ENCODE measurements around the gene CMIP. TPM values are rescaled to one million over a fixed set of nuclear protein-coding genes. Genes with fewer than 3 reads are reported as not detected.

Gene CMIP
- total RNA-seq, 4 donors from 2014 or later: 15.5 to 65.9 (median 20.2) TPM

- Histone ChIP-seq H3K27me3 (no peaks in the 10 kb centered on the region), H3K36me3 (no peaks in the 10 kb centered on the region), H3K9me3 (no peaks in the 10 kb centered on the region), H3K4me3 (replicated peaks in 1 of 3) (no peak overlapping the region), H3K27ac (no peak overlapping the region), H3K4me1 (no peaks in the 10 kb centered on the region)
- intact Hi-C loops (cut with DNase I): no loop called here
- TF ChIP-seq POLR2A (IDR thresholded peaks at IDR 0.05): no peak
- TF ChIP-seq CTCF (IDR thresholded peaks at IDR 0.05): no peak
- WGBS, 2 donors: 84 to 89% methylated on average over 14 of the region's 14 CpGs
- DNase-seq: no peak
These were observed 139.5 kb downstream of the CMIP start for GRCh38 chr16:81583893-81584631.

DNA sequence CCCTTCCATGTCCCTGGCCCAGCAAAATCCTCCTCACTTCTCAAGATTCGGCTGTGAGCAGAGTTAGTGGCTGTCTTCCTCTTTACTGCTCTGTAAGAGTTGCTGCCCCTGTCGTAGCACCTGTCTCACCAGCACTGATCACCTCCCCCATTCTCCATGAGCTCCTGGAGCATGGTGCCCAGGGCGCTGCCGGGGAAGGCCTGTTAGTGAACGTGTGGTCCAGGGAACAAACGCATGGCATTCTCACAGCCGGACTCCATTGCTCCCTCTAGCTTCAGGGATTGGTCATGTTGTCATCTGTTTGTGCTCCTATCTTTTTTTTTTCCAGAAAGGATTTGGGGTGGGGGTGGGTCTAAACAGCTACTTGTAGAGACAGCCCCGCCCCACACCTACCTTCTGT lies 141.2 kb downstream of the CMIP start:
- TF ChIP-seq POLR2A (IDR thresholded peaks at IDR 0.05) (no peak), CTCF (IDR thresholded peaks at IDR 0.05) (peak in 1 of 6 experiments; percentile 11)
- no peak overlapping the region for H3K4me3 ChIP-seq (replicated peaks in 1 of 3)
- no peak for DNase-seq
- intact Hi-C loops (cut with DNase I): no loop called here
- no peak overlapping the region for H3K27ac ChIP-seq
- no peaks in the 10 kb centered on the region for H3K36me3 ChIP-seq
- 82 to 89% methylated on average over 8 of the region's 8 CpGs for WGBS, 2 donors
- H3K27me3 ChIP-seq: no peaks in the 10 kb centered on the region
- H3K9me3 ChIP-seq: no peaks in the 10 kb centered on the region
- H3K4me1 ChIP-seq: no peaks in the 10 kb centered on the region

GRCh38 chr16:81586417-81586816 lies 141.8 kb downstream of the CMIP start:
- no peak for TF ChIP-seq POLR2A (IDR thresholded peaks at IDR 0.05)
- TF ChIP-seq CTCF (IDR thresholded peaks at IDR 0.05): no peak

GRCh38 chr16:81586977-81587625 lies 142.5 kb downstream of the CMIP start:
- WGBS, 2 donors: 91 to 93% methylated on average over 11 of the region's 11 CpGs
- TF ChIP-seq CTCF (IDR thresholded peaks at IDR 0.05): no peak
- no peak for TF ChIP-seq POLR2A (IDR thresholded peaks at IDR 0.05)
- no peak for DNase-seq
- H3K4me3 ChIP-seq (replicated peaks in 1 of 3): no peak overlapping the region
- H3K4me1 ChIP-seq: no peaks in the 10 kb centered on the region
- intact Hi-C loops (cut with DNase I): no loop called here
- no peaks in the 10 kb centered on the region for H3K27me3 ChIP-seq
- H3K36me3 ChIP-seq: no peaks in the 10 kb centered on the region
- H3K27ac ChIP-seq: no peak overlapping the region
- no peaks in the 10 kb centered on the region for H3K9me3 ChIP-seq

More at GRCh38 chr16:81586417-81586816, 141.8 kb downstream of the CMIP start:
- H3K27ac ChIP-seq: no peak overlapping the region
- H3K27me3 ChIP-seq: no peaks in the 10 kb centered on the region
- DNase-seq: no peak
- H3K9me3 ChIP-seq: no peaks in the 10 kb centered on the region
- WGBS, 2 donors: 93 to 97% methylated on average over 7 of the region's 7 CpGs
- H3K36me3 ChIP-seq: no peaks in the 10 kb centered on the region
- no peaks in the 10 kb centered on the region for H3K4me1 ChIP-seq
- H3K4me3 ChIP-seq (replicated peaks in 1 of 3): no peak overlapping the region
- intact Hi-C loops (cut with DNase I): no loop called here

GRCh38 chr16:81587626-81588160 lies 143.1 kb downstream of the CMIP start:
- intact Hi-C loops (cut with DNase I): no loop called here
- no peaks in the 10 kb centered on the region for H3K27me3 ChIP-seq
- TF ChIP-seq CTCF (IDR thresholded peaks at IDR 0.05) (no peak), POLR2A (IDR thresholded peaks at IDR 0.05) (no peak)
- H3K27ac ChIP-seq: no peak overlapping the region
- no peak for DNase-seq
- H3K4me3 ChIP-seq (replicated peaks in 1 of 3): no peak overlapping the region
- no peaks in the 10 kb centered on the region for H3K36me3 ChIP-seq
- H3K9me3 ChIP-seq: no peaks in the 10 kb centered on the region
- H3K4me1 ChIP-seq: no peaks in the 10 kb centered on the region
- WGBS, 2 donors: 82 to 85% methylated on average over 12 of the region's 12 CpGs

Data from thyroid gland (tissue), 4 donors.